PC-3 (cell line): Measurements from ENCODE around the gene HSD3B7.

ENCODE experiments used
- EZH2 ChIP-seq: fragments of 300-600 bp; sonication (generic); IDR thresholded peaks from one replicate; pipeline ENCODE4 v1.6.1; 2017; ENCODE audit warnings: antibody characterized with exemption, mild to moderate bottlenecking, low read length; ENCODE audit not compliant: unreplicated experiment
- EZH2phosphoT487 ChIP-seq: fragments of 300-600 bp; sonication (generic); IDR thresholded peaks from 2 replicates; pipeline ENCODE4 v1.6.1; 2018; ENCODE audit warnings: mild to moderate bottlenecking, antibody characterized with exemption, low read length, borderline replicate concordance
- TF ChIP-seq, protein P1 (sequence below): fragments of 300-600 bp; sonication (generic); conservative IDR thresholded peaks from 2 replicates; pipeline ENCODE4 v1.5.1; 2017; ENCODE audit warnings: antibody characterized with exemption, low read depth, mild to moderate bottlenecking, low read length

DNA sequence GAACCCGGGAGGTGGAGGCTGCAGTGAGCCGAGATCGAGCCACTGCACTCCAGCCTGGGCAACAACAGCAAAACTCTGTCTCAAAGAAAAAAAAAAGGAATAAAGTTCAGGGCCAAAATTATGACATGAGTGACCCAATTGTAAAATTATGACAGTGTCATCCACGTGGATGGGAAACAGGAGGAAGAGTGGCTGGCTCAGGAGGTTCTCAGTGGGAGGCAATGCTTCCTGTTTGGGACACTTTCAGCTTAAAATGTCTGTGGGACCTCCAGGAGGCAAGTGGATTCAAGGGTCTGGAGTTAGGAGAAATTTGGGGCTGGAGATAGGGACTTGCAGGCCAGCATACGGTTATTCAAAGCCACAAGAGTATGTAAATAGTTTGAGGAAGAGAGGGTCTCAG lies 40.3 kb downstream of the HSD3B7 start:
- TF ChIP-seq, protein P1, sequence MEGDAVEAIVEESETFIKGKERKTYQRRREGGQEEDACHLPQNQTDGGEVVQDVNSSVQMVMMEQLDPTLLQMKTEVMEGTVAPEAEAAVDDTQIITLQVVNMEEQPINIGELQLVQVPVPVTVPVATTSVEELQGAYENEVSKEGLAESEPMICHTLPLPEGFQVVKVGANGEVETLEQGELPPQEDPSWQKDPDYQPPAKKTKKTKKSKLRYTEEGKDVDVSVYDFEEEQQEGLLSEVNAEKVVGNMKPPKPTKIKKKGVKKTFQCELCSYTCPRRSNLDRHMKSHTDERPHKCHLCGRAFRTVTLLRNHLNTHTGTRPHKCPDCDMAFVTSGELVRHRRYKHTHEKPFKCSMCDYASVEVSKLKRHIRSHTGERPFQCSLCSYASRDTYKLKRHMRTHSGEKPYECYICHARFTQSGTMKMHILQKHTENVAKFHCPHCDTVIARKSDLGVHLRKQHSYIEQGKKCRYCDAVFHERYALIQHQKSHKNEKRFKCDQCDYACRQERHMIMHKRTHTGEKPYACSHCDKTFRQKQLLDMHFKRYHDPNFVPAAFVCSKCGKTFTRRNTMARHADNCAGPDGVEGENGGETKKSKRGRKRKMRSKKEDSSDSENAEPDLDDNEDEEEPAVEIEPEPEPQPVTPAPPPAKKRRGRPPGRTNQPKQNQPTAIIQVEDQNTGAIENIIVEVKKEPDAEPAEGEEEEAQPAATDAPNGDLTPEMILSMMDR = no peak
- no peak for TF ChIP-seq EZH2
- TF ChIP-seq EZH2phosphoT487 = no peak
